ENCODE measurements around the gene GAPDHS.

Gene GAPDHS

GRCh38 chr19:35491836-35492360, 41.4 kb upstream of the GAPDHS start:
- no peak for DNase-seq (ENCODE audit: low read depth, low spot score)
- no peak overlapping the region for H3K4me3 ChIP-seq (ENCODE audit: low read depth, low read length)
- in situ Hi-C loops (cut with HindIII; ENCODE audit: low sequenced_read_pairs): no loop called here
- TF ChIP-seq, protein P1, sequence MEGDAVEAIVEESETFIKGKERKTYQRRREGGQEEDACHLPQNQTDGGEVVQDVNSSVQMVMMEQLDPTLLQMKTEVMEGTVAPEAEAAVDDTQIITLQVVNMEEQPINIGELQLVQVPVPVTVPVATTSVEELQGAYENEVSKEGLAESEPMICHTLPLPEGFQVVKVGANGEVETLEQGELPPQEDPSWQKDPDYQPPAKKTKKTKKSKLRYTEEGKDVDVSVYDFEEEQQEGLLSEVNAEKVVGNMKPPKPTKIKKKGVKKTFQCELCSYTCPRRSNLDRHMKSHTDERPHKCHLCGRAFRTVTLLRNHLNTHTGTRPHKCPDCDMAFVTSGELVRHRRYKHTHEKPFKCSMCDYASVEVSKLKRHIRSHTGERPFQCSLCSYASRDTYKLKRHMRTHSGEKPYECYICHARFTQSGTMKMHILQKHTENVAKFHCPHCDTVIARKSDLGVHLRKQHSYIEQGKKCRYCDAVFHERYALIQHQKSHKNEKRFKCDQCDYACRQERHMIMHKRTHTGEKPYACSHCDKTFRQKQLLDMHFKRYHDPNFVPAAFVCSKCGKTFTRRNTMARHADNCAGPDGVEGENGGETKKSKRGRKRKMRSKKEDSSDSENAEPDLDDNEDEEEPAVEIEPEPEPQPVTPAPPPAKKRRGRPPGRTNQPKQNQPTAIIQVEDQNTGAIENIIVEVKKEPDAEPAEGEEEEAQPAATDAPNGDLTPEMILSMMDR (IDR thresholded peaks at IDR 0.05; ENCODE audit: low read depth, low read length): no peak

DNA sequence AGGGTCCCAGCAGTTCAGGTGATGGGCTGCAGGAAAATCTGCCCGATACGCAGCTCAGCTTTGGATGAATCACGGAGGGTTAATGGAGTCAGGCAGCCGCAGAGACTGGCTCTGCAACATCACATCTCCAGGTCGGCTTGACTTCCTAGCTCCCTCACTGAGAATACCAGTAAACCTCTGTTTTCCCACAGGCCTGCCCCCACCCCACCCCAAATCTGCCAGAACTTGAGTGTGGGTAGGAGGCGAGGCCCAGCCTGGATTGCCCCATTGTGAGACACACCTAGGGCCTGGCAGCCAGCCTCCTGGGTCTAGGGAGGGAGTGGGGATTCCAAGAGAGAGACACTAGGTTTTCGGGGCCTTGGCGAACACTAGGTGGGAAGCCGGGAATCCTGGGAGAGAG, 39.3 kb upstream of the GAPDHS start:
- DNase-seq (ENCODE audit: low read depth, low spot score): no peak
- no peak overlapping the region for H3K4me3 ChIP-seq (ENCODE audit: low read depth, low read length)
- TF ChIP-seq, protein P1 (IDR thresholded peaks at IDR 0.05; ENCODE audit: low read depth, low read length): no peak
- in situ Hi-C loops (cut with HindIII; ENCODE audit: low sequenced_read_pairs): no loop called here

DNA sequence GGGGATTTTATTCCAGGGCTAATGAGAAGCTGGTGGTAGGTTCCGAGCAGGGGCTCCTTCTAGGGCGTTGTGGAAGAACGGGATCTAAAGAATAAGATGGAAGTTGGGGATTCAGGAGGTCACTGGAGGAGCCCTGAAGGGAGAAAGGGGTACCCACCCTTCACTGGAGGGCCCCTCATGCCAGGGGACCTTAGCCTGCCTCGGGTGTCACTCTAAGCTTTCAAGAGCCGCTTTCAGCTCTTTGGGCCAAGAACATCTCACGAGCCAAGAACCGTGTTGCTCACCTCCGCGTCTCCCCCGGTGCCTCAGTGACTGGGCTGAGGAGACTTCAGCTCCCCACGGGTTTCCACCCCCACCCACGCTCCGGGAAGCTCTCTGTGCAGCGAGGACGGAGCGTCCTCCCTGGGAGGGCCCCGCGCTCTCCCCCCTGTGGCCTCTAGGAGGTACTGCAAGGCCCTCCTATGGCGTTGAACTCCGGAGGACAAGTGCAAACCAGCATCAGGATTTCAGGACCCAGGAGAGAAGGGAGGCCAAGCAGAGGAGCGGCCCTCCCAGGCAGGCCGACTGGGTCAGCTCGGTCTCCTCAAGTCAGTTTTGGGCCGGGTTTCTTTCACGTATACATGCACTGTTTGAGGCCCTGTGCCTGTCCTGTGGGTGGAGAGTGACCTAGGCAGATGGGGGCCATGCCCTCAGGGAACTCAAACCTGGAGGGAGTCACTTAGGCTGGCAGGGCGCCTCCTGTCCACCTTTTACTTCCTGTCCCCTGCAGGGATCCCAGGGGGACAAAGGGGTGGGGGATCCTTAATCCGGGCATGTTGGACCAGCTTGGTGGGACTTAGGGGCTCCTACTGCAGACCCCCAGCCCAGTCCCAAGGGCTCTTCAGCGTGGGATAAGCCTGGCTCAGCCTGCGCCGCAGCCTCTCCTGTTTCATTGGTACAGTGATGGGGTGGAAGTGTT, 37.9 kb upstream of the GAPDHS start:
- TF ChIP-seq, protein P1 (IDR thresholded peaks at IDR 0.05; ENCODE audit: low read depth, low read length): peak; percentile 99
- DNase-seq (ENCODE audit: low read depth, low spot score): peak; percentile 47
- in situ Hi-C loops (cut with HindIII; ENCODE audit: low sequenced_read_pairs): no loop called here
- no peak overlapping the region for H3K4me3 ChIP-seq (ENCODE audit: low read depth, low read length)

DNA sequence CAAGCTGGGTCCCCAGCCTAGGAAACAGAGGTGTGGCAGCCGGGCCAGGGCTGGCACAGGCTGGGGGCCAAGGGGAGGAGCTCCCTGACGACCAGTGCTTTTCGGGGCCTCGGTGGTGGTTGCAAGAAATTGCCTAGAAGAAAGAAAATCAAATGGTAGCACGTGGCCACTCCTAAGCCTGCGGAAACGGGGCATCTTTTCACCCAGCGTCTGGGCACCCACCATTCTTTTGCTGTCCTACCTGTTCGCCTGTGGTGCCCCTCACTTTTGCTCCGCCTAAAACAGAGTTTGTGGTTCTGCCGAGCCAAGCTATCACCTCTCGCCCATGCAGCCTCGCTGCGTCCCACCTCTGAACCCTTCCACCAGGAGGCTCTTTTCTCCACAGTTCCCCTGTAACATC, 35.9 kb upstream of the GAPDHS start:
- no peak overlapping the region for H3K4me3 ChIP-seq (ENCODE audit: low read depth, low read length)
- no peak for DNase-seq (ENCODE audit: low read depth, low spot score)
- in situ Hi-C loops (cut with HindIII; ENCODE audit: low sequenced_read_pairs): no loop called here
- TF ChIP-seq, protein P1 (IDR thresholded peaks at IDR 0.05; ENCODE audit: low read depth, low read length): no peak

DNA sequence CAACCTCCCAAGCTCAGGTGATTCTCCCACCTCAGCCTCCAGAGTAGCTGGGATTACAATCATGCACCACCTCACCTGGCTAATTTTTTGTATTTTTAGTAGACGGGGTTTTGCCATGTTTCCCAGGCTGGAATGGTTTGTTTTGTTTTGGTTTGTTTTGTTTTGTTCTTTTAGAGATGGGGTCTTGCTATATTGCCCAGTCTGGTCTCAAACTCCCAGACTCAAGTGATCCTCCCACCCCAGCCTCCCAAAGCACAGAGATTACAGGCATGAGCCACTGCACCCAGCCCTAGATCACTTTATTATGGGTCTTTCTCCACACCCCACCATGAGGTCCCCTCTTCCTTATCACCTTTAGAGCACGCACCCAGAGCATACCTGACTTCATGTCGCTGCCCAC, 35.0 kb upstream of the GAPDHS start:
- DNase-seq (ENCODE audit: low read depth, low spot score): no peak

GRCh38 chr19:35498984-35499527, 34.2 kb upstream of the GAPDHS start:
- H3K4me3 ChIP-seq (ENCODE audit: low read depth, low read length): no peak overlapping the region
- TF ChIP-seq, protein P1 (IDR thresholded peaks at IDR 0.05; ENCODE audit: low read depth, low read length): no peak
- in situ Hi-C loops (cut with HindIII; ENCODE audit: low sequenced_read_pairs): no loop called here
- no peak for DNase-seq (ENCODE audit: low read depth, low spot score)

More for the DNA sequence above, 35.0 kb upstream of the GAPDHS start:
- in situ Hi-C loops (cut with HindIII; ENCODE audit: low sequenced_read_pairs): no loop called here
- no peak overlapping the region for H3K4me3 ChIP-seq (ENCODE audit: low read depth, low read length)
- TF ChIP-seq, protein P1 (IDR thresholded peaks at IDR 0.05; ENCODE audit: low read depth, low read length): no peak

All from astrocyte of the spinal cord (primary cell).